ENCODE results near the gene GALNT7.

DNA sequence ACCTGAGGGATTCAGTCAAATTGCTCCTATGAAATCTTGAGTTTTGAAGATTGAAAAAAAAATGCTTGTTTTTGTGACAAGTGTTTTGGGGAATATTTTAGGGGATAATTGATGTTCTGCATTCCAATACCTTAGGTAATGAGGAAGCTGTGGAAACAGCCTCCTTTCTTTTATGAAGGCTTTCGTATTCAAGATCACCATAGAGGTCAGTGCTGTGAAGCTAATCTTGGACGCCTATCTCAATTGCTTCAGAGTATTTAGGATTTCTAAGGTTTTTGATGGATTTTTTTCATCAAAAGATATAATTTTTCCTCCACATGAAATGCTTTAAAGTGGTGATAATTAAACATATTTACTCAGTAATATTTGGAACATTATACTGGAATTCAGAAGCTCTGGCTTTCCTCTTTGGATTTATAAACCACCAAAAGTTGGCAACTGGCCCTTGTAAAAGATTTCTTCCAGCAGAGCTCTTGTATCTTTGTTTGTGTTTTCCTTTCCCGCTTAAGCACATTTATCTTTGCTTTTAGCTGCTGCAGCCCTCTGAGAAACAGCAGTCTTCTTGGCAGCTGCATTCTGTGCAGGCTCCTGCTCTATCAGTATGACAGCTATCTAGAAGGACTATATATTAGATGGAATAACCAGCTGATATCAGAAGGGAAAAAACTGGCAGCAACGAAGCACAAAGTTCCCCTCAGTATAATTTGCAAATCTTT is 101.9 kb downstream of the GALNT7 start:
- TF ChIP-seq CTCF (IDR thresholded peaks at IDR 0.05; ENCODE audit: low read depth, low read length, missing input control) (no peak), RXRA (IDR thresholded peaks at IDR 0.05) (no peak), YY1 (IDR thresholded peaks at IDR 0.05) (no peak), RAD21 (IDR thresholded peaks at IDR 0.05) (no peak), GABPA (IDR thresholded peaks at IDR 0.05 in 1 of 2, conservative IDR thresholded peaks at IDR 0.05 in 1 of 2) (no peak), MAX (IDR thresholded peaks at IDR 0.05) (no peak), HNF4G (IDR thresholded peaks at IDR 0.05) (no peak)
- TF ChIP-seq, protein P1, sequence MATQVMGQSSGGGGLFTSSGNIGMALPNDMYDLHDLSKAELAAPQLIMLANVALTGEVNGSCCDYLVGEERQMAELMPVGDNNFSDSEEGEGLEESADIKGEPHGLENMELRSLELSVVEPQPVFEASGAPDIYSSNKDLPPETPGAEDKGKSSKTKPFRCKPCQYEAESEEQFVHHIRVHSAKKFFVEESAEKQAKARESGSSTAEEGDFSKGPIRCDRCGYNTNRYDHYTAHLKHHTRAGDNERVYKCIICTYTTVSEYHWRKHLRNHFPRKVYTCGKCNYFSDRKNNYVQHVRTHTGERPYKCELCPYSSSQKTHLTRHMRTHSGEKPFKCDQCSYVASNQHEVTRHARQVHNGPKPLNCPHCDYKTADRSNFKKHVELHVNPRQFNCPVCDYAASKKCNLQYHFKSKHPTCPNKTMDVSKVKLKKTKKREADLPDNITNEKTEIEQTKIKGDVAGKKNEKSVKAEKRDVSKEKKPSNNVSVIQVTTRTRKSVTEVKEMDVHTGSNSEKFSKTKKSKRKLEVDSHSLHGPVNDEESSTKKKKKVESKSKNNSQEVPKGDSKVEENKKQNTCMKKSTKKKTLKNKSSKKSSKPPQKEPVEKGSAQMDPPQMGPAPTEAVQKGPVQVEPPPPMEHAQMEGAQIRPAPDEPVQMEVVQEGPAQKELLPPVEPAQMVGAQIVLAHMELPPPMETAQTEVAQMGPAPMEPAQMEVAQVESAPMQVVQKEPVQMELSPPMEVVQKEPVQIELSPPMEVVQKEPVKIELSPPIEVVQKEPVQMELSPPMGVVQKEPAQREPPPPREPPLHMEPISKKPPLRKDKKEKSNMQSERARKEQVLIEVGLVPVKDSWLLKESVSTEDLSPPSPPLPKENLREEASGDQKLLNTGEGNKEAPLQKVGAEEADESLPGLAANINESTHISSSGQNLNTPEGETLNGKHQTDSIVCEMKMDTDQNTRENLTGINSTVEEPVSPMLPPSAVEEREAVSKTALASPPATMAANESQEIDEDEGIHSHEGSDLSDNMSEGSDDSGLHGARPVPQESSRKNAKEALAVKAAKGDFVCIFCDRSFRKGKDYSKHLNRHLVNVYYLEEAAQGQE (IDR thresholded peaks at IDR 0.05): no peak
- TF ChIP-seq, protein P2, sequence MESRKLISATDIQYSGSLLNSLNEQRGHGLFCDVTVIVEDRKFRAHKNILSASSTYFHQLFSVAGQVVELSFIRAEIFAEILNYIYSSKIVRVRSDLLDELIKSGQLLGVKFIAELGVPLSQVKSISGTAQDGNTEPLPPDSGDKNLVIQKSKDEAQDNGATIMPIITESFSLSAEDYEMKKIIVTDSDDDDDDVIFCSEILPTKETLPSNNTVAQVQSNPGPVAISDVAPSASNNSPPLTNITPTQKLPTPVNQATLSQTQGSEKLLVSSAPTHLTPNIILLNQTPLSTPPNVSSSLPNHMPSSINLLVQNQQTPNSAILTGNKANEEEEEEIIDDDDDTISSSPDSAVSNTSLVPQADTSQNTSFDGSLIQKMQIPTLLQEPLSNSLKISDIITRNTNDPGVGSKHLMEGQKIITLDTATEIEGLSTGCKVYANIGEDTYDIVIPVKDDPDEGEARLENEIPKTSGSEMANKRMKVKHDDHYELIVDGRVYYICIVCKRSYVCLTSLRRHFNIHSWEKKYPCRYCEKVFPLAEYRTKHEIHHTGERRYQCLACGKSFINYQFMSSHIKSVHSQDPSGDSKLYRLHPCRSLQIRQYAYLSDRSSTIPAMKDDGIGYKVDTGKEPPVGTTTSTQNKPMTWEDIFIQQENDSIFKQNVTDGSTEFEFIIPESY (IDR thresholded peaks at IDR 0.05): no peak
